ENCODE measurements around the gene PRKN.

DNA sequence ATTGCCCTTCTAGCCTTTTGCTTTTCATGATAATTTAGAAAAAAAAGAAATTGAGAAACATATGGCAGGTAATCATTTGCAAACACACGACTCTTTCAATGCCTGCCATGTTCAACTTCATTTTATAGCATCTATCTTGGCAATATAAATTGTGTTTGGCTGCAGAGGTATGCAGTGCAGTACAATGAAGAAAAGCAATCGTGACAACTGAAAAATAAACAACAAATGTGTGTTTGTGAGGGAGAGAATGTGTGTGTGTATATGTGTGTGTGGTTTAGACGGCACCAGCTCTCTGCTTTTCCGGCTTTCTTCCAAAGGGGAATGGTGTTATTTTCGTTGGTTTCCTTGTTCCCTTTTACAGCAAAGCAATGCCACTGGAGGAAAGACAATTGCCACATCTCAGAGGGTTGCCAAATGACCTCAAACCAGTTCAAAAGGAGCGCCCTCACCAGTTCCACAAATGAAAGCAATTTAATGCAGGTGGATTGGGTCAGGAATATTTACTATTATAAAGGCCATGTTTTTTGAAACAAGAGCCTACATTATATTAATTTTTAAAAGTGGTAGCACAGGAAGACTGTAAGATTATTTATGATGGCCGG is 587.2 kb downstream of the PRKN start:
- TF ChIP-seq POLR2A (IDR thresholded peaks at IDR 0.05; ENCODE audit: low read length) (no peak), GATA1 (IDR thresholded peaks at IDR 0.05; ENCODE audit: low read depth, low read length) (no peak)
